Measurements from ENCODE around the gene TMEM175. TPM values are rescaled to one million over a fixed set of nuclear protein-coding genes. Genes with fewer than 3 reads are reported as not detected.
"Not testable (repeated sequence)": the region's sequence is repeated elsewhere in the genome, so short reads cannot be mapped to it uniquely, and the experiment has no call there.

Gene TMEM175
- total RNA-seq, 5 donors from 2014 or later (not counting 1 experiment from before 2014, with no cell fraction given): 44.3 to 60.9 (median 53.0) TPM

DNA sequence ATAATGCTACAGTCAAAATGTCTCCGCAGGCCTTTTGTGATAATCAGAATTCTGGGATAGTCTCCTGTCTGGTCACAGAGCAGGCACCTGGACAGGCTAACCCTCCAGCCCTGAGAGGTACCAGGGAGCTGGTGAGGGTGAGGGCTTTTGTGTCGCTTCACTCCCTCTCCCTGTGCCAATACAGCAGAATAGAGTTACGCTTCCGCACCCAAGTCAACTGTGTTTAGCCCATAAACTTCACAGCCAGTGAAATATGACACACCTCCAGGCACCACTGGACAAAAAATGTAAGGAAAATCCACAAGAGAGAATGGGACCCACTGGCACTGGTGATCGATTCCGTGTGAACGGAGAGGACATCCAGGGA lies 1.4 kb upstream of the TMEM175 start:
- H3K4me3 ChIP-seq (ENCODE audit: control insufficient read depth in 1 of 2, extremely low read depth in 1 of 2, low read length in 1 of 2): peak overlapping the region; percentile 80 to 81
- Mint-ChIP-seq H3K36me3 (no peaks in the 10 kb centered on the region), H3K9me3 (no peaks in the 10 kb centered on the region), H3K27me3 (no peaks in the 10 kb centered on the region), H3K27ac (peak overlapping the region; percentile 70 to 94), H3K4me3 (peak overlapping the region; percentile 93 to 94 (median 94)), H3K4me1 (peaks cover 52 to 72% (median 53%) of the 10 kb centered on the region in 3 donors)
- ChIA-PET CTCF (interaction anchor here in 1 of 2 donors (0.6 to 2.0 kb wide), 2 partner anchors 9 to 56 kb away, joined by 3 to 5 read pairs; partner anchors contain the start of gene IDUA), POLR2A (interaction anchor here in 1 of 2 donors (0.6 kb wide), 1 partner anchor 9 kb away, joined by 4 read pairs; no protein-coding TSS in a partner anchor)
- no peaks in the 10 kb centered on the region for H3K27me3 ChIP-seq (replicated peaks in 1 of 2; ENCODE audit: control insufficient read depth in 2 of 2, extremely low read depth in 1 of 2, insufficient read depth in 2 of 2, low read length in 1 of 2)
- peaks cover 0 to 7% of the 10 kb centered on the region in 2 donors for H3K36me3 ChIP-seq (ENCODE audit: control insufficient read depth in 2 of 2, extremely low read depth in 1 of 2, insufficient read depth in 1 of 2, low read length in 1 of 2)
- 55% methylated on average over 3 of the region's 7 CpGs for WGBS (ENCODE audit: insufficient coverage)
- peak overlapping the region; percentile 78 for H3K27ac ChIP-seq (ENCODE audit: low read length)
- no peak for ATAC-seq (replicated peaks in 1 of 4)
- H3K4me1 ChIP-seq (ENCODE audit: control insufficient read depth in 1 of 2, extremely low read depth in 1 of 2, insufficient read depth in 2 of 2, low read length in 2 of 2): peaks cover 20 to 53% of the 10 kb centered on the region in 2 experiments
- H3K9me3 ChIP-seq: no peaks in the 10 kb centered on the region
- peak in 1 of 35 experiments; percentile 3 for DNase-seq

DNA sequence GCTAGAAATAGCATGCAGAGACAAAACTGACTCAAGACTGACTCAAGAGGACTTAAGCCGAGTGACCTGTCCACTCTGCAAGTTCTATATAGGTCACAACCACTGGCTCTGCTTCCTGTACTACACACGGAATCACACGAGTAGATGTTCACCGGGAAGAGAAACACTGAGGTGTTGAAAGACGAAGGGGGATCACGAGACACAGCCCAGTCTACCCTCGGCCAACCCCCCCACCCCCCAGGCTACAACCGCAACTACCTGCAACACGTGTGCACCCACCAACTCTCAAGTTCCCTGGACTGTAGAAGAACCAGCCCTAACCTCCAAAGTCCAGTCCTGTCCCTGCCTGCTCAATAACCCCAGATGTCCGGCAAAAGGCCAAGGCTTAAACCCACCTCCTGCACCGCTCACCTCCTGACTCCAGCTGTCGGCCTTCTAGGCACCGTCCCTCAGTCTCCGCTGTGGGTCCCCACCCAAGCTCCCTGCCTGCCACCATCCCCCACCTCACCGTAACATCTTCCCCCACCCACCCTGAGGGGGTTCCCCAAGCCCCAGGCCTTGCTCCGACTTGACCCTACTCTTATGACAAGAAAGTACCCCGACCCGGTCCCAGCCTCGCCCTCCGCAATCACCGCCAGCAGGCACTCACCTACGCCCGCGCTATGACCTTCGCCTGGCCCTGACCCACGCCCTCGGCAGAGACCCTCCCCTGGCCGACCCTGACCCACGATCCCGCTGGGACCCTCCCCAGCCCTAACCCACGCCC lies 883 bp upstream of the TMEM175 start:
- peak in 16 of 35 experiments; percentile 8 to 44 (median 20) for DNase-seq
- CTCF ChIA-PET: interaction anchor here in 1 of 2 donors (1.5 to 2.0 kb wide), 2 partner anchors 56 kb away, joined by 4 to 5 read pairs; partner anchors contain the start of gene IDUA
- H3K4me3 Mint-ChIP-seq: peak overlapping the region; percentile 93 to 94 (median 94)
- H3K9me3 Mint-ChIP-seq: no peaks in the 10 kb centered on the region
- no peaks in the 10 kb centered on the region for H3K36me3 Mint-ChIP-seq
- H3K36me3 ChIP-seq (ENCODE audit: control insufficient read depth in 2 of 2, extremely low read depth in 1 of 2, insufficient read depth in 1 of 2, low read length in 1 of 2): peaks cover 0 to 7% of the 10 kb centered on the region in 2 donors
- H3K4me3 ChIP-seq (ENCODE audit: control insufficient read depth in 1 of 2, extremely low read depth in 1 of 2, low read length in 1 of 2): peak overlapping the region; percentile 80 to 81
- peak overlapping the region; percentile 70 to 94 for H3K27ac Mint-ChIP-seq
- 2% methylated on average over 23 of the region's 31 CpGs for WGBS (ENCODE audit: insufficient coverage)
- H3K4me1 Mint-ChIP-seq: peaks cover 47 to 72% (median 47%) of the 10 kb centered on the region in 3 donors
- no peaks in the 10 kb centered on the region for H3K9me3 ChIP-seq
- no peaks in the 10 kb centered on the region for H3K27me3 ChIP-seq (replicated peaks in 1 of 2; ENCODE audit: control insufficient read depth in 2 of 2, extremely low read depth in 1 of 2, insufficient read depth in 2 of 2, low read length in 1 of 2)
- peaks cover 20 to 47% of the 10 kb centered on the region in 2 experiments for H3K4me1 ChIP-seq (ENCODE audit: control insufficient read depth in 1 of 2, extremely low read depth in 1 of 2, insufficient read depth in 2 of 2, low read length in 2 of 2)
- POLR2A ChIA-PET: no interaction called here
- H3K27ac ChIP-seq (ENCODE audit: low read length): peak overlapping the region; percentile 78
- ATAC-seq (replicated peaks in 1 of 4): peak in 1 of 4 experiments; percentile 0
- no peaks in the 10 kb centered on the region for H3K27me3 Mint-ChIP-seq

DNA sequence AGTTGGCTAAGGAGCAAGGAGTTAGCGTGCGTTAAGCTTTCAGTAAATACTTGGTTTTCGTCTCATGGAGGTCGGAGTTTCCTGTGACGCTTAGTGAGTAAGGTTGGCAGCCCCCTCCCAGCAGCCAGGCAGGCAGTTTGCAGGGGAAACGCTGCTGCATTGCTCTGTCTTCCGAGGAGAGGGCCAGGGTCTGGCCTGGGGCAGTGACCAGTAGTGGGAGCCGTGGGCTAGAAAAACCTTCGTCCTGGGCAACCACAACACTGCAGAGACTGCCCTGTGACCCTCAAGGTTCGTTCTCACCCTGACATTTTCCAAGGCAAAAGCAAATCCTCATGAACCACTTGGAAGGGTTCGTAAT lies 432 bp downstream of the TMEM175 start:
- Mint-ChIP-seq H3K4me3 (peak overlapping the region; percentile 93 to 94 (median 94)), H3K27ac (peak overlapping the region; percentile 91 to 94), H3K4me1 (peaks cover 45 to 71% (median 46%) of the 10 kb centered on the region in 3 donors), H3K27me3 (no peaks in the 10 kb centered on the region), H3K36me3 (no peaks in the 10 kb centered on the region), H3K9me3 (no peaks in the 10 kb centered on the region)
- ATAC-seq (replicated peaks in 1 of 4): no peak
- ChIA-PET POLR2A (interaction anchor here in 1 of 2 donors (1.0 kb wide), 1 partner anchor 259 kb away, joined by 3 read pairs; the partner anchor contains the start of genes ATP5ME and MYL5), CTCF (interaction anchor here in 1 of 2 donors (1.1 to 1.5 kb wide), 2 partner anchors 55 to 123 kb away, joined by 3 to 4 read pairs; partner anchors contain the start of gene IDUA)
- 10% methylated on average over 7 of the region's 11 CpGs for WGBS (ENCODE audit: insufficient coverage)
- Histone ChIP-seq H3K4me1 (ENCODE audit: control insufficient read depth in 1 of 2, extremely low read depth in 1 of 2, insufficient read depth in 2 of 2, low read length in 2 of 2) (peaks cover 20 to 43% of the 10 kb centered on the region in 2 experiments), H3K27me3 (replicated peaks in 1 of 2; ENCODE audit: control insufficient read depth in 2 of 2, extremely low read depth in 1 of 2, insufficient read depth in 2 of 2, low read length in 1 of 2) (no peaks in the 10 kb centered on the region), H3K4me3 (ENCODE audit: control insufficient read depth in 1 of 2, extremely low read depth in 1 of 2, low read length in 1 of 2) (peak overlapping the region; percentile 80 to 81), H3K27ac (ENCODE audit: low read length) (peak overlapping the region; percentile 71), H3K9me3 (no peaks in the 10 kb centered on the region), H3K36me3 (ENCODE audit: control insufficient read depth in 2 of 2, extremely low read depth in 1 of 2, insufficient read depth in 1 of 2, low read length in 1 of 2) (peaks cover 0 to 7% of the 10 kb centered on the region in 2 donors)
- DNase-seq: no peak

DNA sequence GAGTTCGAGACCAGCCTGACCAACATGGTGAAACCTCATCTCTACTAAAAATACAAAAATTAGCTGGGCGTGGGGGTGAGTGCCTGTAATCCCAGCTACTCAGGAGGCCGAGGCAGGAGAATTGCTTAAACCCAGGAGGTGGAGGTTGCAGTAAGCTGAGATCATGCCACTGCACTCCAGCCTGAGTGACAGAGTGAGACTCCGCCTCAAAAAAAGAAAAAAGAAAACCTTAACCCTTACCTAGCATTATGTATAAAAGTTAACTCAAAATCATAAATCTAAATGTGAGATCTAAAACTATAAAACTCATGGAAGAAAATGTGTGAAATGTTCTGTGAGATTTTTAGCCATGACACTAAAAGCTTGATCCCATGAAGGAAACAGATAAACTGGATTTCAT lies 7.2 kb downstream of the TMEM175 start:
- DNase-seq; POLR2A ChIA-PET; H3K27ac Mint-ChIP-seq; H3K27me3 ChIP-seq (replicated peaks in 1 of 2; ENCODE audit: control insufficient read depth in 2 of 2, extremely low read depth in 1 of 2, insufficient read depth in 2 of 2, low read length in 1 of 2); H3K4me3 Mint-ChIP-seq; H3K9me3 Mint-ChIP-seq; H3K4me3 ChIP-seq (ENCODE audit: control insufficient read depth in 1 of 2, extremely low read depth in 1 of 2, low read length in 1 of 2); ATAC-seq (replicated peaks in 1 of 4); H3K27me3 Mint-ChIP-seq; H3K9me3 ChIP-seq; CTCF ChIA-PET; H3K36me3 ChIP-seq (ENCODE audit: control insufficient read depth in 2 of 2, extremely low read depth in 1 of 2, insufficient read depth in 1 of 2, low read length in 1 of 2); H3K4me1 ChIP-seq (ENCODE audit: control insufficient read depth in 1 of 2, extremely low read depth in 1 of 2, insufficient read depth in 2 of 2, low read length in 2 of 2); H3K27ac ChIP-seq (ENCODE audit: low read length); H3K36me3 Mint-ChIP-seq: not testable (repeated sequence)
- no CpG with 5 or more reads among the region's 4 CpGs for WGBS (ENCODE audit: insufficient coverage)
- peaks cover 4 to 22% (median 8%) of the 10 kb centered on the region in 3 donors for H3K4me1 Mint-ChIP-seq

DNA sequence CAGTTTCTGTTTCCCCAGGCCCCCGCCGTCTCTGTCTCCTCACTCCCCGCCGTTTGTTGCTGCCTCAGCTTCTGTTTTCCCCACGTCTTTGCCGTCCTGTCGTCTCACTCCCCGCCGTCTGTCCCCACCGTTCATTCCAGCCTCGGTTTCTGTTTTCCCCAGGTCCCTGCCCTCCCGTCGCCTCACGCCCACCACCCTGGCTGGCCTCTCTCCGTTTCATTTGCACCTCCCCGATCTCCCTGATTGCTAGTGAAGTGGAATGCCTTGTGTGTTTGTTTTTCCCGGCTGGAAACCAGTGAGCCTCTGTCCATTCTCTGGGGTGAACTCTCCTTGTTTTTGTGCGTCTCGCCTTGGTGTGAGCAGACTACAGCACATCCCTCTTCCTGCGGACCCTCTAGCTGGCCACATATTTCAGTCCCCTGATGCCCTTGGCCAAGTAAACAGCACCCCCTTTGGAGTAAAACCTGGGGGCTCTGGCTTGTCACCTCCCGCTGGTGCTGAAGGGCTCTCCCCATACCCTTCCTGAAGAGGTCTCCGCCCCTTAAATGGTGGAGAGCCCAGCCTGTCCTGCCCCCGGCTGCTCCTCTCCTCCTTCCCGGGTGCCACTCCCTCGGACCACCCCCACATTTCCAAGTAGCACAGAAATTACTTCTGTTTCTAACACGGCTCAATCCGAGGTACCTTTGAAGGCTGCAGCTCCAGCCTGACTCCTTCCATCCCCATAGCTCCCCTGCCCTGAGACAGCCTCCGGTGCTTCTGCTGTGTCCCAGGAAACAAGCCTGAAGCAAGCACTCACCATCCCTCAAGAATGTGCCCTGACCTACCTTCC lies 13.2 kb downstream of the TMEM175 start:
- CTCF ChIA-PET: interaction anchor here in 1 of 2 donors (0.8 kb wide), 1 partner anchor 12 kb away, joined by 3 read pairs; no protein-coding TSS in a partner anchor
- DNase-seq: no peak

DNA sequence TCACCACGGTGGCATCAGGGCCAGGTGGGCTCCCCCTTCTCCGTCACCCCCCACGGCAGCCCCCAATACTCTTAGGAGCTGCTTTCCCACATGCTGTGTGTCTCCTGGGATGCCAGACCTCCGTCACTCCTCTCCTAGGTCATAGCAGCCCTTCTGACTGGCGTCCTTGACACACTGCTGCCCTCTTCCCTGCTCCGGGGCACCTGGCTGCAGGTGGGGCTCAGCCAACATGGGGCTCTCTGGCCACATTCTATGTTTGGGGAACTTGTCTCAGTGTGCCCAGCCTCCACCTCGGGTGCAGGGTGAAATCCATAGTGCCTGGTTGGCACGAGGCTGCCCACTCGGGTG lies 13.8 kb downstream of the TMEM175 start:
- Histone ChIP-seq H3K9me3 (no peaks in the 10 kb centered on the region), H3K27me3 (replicated peaks in 1 of 2; ENCODE audit: control insufficient read depth in 2 of 2, extremely low read depth in 1 of 2, insufficient read depth in 2 of 2, low read length in 1 of 2) (no peaks in the 10 kb centered on the region), H3K27ac (ENCODE audit: low read length) (no peak overlapping the region), H3K4me3 (ENCODE audit: control insufficient read depth in 1 of 2, extremely low read depth in 1 of 2, low read length in 1 of 2) (no peak overlapping the region), H3K36me3 (ENCODE audit: control insufficient read depth in 2 of 2, extremely low read depth in 1 of 2, insufficient read depth in 1 of 2, low read length in 1 of 2) (peaks cover 0 to 4% of the 10 kb centered on the region in 2 donors), H3K4me1 (ENCODE audit: control insufficient read depth in 1 of 2, extremely low read depth in 1 of 2, insufficient read depth in 2 of 2, low read length in 2 of 2) (peaks cover 0 to 8% of the 10 kb centered on the region in 2 experiments)
- ATAC-seq (replicated peaks in 1 of 4): no peak
- 73% methylated on average over 9 of the region's 9 CpGs for WGBS (ENCODE audit: insufficient coverage)
- POLR2A ChIA-PET: no interaction called here
- Mint-ChIP-seq H3K27ac (no peak overlapping the region), H3K9me3 (no peaks in the 10 kb centered on the region), H3K4me1 (peaks cover 2 to 20% (median 3%) of the 10 kb centered on the region in 3 donors), H3K4me3 (peak overlapping the region in 1 of 3 donors; percentile 28), H3K27me3 (no peaks in the 10 kb centered on the region), H3K36me3 (peaks cover 6% of the 10 kb centered on the region)
- CTCF ChIA-PET: interaction anchor here in 1 of 2 donors (0.8 kb wide), 1 partner anchor 12 kb away, joined by 3 read pairs; no protein-coding TSS in a partner anchor
- peak in 1 of 35 experiments; percentile 20 for DNase-seq

More for the DNA sequence above, 13.2 kb downstream of the TMEM175 start:
- Histone ChIP-seq H3K4me3 (ENCODE audit: control insufficient read depth in 1 of 2, extremely low read depth in 1 of 2, low read length in 1 of 2) (no peak overlapping the region), H3K36me3 (ENCODE audit: control insufficient read depth in 2 of 2, extremely low read depth in 1 of 2, insufficient read depth in 1 of 2, low read length in 1 of 2) (peaks cover 0 to 4% of the 10 kb centered on the region in 2 donors), H3K27me3 (replicated peaks in 1 of 2; ENCODE audit: control insufficient read depth in 2 of 2, extremely low read depth in 1 of 2, insufficient read depth in 2 of 2, low read length in 1 of 2) (no peaks in the 10 kb centered on the region), H3K9me3 (no peaks in the 10 kb centered on the region), H3K4me1 (ENCODE audit: control insufficient read depth in 1 of 2, extremely low read depth in 1 of 2, insufficient read depth in 2 of 2, low read length in 2 of 2) (peaks cover 0 to 8% of the 10 kb centered on the region in 2 experiments), H3K27ac (ENCODE audit: low read length) (no peak overlapping the region)
- Mint-ChIP-seq H3K27me3 (no peaks in the 10 kb centered on the region), H3K4me1 (peaks cover 2 to 20% (median 3%) of the 10 kb centered on the region in 3 donors), H3K27ac (no peak overlapping the region), H3K9me3 (no peaks in the 10 kb centered on the region), H3K4me3 (peak overlapping the region in 1 of 3 donors; percentile 28), H3K36me3 (peaks cover 6% of the 10 kb centered on the region)
- no peak for ATAC-seq (replicated peaks in 1 of 4)
- 87% methylated on average over 20 of the region's 28 CpGs for WGBS (ENCODE audit: insufficient coverage)
- POLR2A ChIA-PET: no interaction called here
